GM21723 (cell line): Measurements from ENCODE around the gene KNTC1.
"Not testable (repeated sequence)": the region's sequence is repeated elsewhere in the genome, so short reads cannot be mapped to it uniquely, and the experiment has no call there.

Experiments
- ATAC-seq: cut with Tn5 transposase; IDR thresholded peaks from one replicate; pipeline ENCODE4 v1.9.1; 2021; ENCODE audit warnings: mild to moderate bottlenecking, moderate library complexity; ENCODE audit not compliant: unreplicated experiment

KNTC1 gene

DNA sequence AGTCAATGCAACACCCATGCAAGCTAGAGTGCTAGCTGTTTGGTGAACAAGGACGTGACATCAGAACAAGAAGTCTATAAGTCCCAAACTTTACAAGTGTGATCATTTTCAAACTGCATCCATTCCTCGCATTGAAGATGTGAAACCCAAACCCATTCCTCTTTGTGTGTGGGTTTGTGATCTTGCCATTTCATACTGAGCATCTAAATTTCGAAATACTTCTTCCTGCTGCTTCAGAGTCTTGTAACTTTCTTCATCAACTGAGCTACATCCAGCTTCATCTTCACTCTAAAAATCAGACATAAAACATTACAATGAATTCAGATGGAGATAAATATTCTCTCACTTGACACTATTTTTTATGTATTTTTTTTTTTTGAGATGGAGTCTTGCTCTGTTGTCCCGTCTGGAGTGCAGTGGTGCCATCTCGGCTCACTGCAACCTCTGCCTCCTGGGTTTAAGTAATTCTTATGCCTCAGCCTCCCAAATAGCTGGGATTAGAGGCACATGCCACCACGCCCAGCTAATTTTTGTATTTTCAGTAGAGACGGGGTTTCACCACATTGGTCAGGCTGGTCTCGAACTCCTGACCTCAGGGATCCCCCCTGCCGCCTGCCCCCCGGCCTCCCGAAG lies 21.5 kb upstream of the KNTC1 start:
- no peak for ATAC-seq

DNA sequence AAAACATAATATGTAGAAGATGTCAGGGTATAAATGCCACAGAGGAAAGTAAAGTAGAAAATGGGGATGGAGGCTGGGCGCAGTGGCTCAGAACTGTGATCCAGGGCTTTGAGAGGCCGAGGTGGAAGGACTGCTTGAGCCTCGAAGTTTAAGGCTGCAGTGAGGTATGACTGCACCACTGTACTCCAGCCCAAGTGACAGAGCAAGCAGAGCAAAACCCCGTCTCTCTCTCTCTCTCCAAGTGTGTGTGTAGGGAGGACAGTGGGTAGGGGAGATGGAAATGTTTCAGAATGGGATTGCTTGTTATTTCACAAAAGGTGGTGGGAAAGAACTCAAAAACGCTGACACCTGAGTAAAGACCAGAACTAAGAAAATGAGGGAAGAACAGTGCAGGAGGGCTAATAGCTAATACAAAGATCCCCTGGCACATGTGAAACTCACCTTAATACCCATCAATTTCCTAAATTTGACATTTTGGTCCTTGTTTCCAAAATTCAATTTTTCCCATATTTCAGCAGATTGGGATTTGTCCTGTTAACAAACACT lies 20.6 kb upstream of the KNTC1 start:
- ATAC-seq: no peak

DNA sequence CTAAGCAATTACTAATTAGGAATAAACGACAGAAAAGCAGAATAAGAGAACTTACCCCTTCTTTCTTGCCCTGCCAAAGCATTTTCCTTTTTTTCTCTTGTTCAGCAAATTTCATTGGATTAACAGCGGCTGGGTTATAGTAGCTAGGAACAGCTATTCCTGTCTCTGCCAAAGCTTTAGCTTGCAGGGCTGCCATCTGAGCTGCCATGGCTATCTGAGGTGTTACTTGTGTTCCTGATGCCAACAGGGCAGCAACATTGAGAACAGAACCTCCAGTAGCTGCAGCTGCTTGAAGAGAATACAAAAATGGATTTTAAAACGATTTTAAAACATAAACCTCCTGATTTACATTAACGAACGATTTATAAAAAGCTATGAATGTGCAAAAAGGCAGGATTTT lies 18.9 kb upstream of the KNTC1 start:
- ATAC-seq: no peak

DNA sequence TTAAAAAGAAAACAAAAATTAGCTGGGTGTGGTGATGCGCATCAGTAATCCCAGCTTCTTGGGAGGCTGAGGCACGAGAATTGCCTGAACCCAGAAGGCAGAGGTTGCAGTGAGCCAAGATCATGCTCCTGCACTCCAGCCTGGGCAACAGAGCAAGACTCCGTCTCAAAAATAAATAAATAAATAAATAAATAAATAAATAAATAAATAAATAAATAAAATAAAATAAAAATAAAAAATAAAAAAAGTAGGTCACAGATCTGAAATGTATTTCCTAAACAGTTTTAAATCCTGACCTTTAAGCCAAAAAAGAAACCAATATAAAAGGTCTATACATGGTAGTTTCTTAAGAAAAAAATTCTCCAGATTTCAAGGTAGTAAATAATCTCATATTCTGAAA lies 14.0 kb upstream of the KNTC1 start:
- not testable (repeated sequence) for ATAC-seq

DNA sequence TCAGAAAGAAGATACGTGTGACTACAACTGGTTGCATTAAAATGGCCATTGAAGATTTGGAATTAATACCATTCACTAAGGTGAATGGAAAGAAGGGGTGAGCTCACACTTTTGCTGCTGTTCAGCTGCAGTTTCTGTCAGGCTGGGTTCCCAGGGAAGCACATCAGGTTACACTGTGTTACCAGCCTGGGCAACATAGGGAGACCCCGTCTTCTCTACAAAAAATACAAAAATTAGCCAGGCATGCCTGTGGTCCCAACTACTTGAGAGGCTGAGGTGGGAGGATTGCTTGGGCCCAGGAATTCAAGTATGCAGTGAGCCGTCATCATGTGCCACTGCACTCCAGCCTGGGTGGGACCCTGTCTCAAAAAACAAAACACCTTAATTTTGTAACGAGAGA lies 13.4 kb upstream of the KNTC1 start:
- no peak for ATAC-seq

DNA sequence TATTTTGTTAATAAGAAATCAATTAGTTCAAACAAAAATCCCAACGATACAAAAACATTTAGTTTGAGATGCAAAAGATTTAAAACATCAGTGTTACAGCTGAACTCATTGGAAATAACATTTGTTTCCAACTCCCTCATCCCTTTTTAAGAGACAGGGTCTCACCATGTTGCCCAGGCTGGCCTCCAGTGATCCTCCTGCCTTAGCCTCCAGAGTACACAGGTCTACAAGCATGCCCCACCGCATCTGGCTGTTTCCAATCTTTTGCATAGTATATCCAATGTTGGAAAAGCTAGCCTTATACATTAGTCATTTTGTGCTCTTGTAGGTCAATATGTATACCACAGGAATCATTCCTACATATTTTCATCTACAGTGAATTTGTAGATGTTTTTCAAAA lies 11.8 kb upstream of the KNTC1 start:
- no peak for ATAC-seq

DNA sequence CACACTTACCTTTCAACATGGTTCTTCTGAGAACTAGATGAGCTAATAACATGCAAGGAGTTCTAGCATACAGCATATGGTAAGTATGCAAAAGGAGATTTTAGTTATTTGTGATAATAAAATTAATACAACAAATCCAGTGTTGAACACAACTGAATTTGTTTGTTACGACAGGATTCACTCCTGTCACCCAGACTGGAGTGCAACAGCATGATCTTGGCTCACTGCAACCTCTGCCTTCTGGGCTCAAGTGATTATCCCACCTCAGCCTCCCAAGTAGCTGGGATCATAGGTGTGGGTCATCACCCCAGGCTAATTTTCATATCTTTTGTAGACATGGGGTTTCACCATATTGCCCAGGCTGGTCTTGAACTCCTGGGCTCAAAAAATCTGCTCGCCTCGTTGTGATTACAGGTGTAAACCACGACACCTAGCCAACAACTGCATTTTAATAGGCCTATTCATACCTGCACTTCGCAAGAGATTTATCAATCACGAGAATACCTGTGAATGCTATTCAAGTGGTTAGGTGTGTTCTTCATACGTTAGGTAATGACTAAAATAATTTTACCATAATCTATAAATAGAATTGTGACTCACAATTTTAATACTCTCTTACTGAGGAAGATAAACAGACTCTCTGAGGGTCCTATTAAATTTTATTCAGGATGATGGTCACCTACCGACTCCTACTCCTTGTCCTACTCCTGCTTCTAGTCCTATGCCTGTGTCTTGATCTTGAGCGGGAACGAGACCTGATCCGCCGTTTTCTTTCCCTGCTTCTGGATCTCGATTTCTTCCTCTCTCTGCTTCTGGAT lies 10.3 kb upstream of the KNTC1 start:
- no peak for ATAC-seq

DNA sequence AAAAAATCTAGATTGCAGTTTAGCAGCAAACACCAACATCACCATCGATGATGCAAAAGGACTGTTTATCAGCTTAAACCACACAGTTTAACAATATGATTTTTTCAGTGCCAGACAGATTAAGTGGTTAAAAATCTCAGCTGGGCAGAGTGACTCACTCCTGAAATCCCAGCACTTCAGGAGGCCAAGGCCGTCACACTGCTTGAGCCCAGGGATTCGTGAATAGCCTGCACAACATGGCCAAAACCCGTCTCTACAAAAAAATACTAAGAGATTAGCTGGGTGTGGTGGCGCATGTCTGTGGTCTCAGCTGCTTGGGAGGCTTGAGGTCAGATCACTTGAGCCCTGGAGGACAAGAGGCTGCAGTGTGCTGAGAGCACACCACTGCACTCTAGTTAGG lies 9.2 kb upstream of the KNTC1 start:
- ATAC-seq: no peak

DNA sequence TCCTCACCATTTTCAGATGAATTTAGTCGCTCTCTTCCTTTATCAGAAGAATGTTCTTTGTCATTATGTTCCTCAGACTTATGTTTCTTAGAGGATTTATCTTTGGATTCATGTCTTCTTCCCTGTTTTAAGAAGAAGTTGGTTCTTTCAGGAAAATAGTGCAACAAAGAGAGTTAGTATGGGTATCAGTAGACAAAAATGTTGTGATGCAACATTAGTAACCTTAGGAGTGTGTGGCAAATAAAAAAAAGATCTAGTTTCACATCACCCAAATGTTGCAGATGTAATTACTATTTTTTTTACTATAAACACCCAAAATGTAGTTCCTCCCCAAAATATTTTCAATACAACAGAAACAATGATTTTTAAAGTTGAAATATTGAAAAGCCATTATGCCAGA lies 8.1 kb upstream of the KNTC1 start:
- no peak for ATAC-seq

DNA sequence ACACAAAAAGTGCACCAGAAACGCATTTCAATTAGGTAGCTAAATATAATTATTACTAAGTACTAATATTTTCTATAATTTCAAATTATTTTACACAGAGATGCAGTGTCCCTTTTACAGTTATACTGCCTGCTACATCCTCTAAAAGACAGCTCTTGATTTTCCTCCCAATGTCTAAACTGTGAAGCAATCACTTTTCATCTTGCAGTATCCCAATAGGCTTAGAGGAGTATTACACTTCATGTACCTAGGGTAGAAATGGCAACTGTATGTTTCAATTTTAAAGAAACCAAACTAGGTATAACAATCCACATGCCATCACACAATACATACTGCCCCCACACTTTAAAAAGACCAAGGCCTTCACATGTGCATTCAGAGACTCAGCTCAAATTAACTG lies 7.6 kb upstream of the KNTC1 start:
- no peak for ATAC-seq

DNA sequence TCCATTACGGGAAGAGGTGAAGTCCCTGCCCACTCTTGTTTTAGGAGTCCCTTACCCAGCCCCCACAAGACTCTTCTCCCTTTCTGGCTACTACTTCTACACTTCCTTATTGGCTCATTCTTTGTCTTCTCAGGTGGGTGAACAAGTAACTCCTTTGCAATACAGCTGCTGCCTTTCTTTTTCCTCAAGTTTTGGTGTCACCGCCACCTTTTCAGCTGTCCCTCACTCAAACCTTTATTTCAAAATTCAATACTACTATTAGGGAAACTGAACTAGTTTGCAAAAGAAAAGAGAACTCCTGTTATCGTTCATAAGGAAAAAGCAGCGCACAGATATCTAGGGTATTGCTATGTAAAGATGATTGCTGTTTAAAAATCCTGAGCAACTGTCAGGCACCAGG lies 6.4 kb upstream of the KNTC1 start:
- ATAC-seq: no peak

DNA sequence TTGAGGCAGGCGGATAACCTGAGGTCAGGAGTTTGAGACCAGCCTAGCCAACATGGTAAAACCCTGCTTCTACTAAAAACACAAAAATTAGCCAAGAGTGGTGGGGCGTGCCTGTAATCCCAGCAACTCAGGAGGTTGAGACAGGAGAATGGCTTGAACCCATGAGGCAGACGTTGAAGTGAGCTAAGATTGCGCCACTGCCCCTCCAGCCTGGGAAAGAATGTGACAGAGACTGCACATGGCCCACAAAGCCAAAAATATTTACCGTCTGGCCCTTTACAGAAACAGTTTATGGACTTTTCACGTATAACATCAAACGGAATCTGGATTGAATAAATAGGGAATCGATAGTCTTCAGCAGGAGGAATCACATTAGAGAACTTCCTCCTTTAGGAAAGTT lies 3.8 kb upstream of the KNTC1 start:
- no peak for ATAC-seq

DNA sequence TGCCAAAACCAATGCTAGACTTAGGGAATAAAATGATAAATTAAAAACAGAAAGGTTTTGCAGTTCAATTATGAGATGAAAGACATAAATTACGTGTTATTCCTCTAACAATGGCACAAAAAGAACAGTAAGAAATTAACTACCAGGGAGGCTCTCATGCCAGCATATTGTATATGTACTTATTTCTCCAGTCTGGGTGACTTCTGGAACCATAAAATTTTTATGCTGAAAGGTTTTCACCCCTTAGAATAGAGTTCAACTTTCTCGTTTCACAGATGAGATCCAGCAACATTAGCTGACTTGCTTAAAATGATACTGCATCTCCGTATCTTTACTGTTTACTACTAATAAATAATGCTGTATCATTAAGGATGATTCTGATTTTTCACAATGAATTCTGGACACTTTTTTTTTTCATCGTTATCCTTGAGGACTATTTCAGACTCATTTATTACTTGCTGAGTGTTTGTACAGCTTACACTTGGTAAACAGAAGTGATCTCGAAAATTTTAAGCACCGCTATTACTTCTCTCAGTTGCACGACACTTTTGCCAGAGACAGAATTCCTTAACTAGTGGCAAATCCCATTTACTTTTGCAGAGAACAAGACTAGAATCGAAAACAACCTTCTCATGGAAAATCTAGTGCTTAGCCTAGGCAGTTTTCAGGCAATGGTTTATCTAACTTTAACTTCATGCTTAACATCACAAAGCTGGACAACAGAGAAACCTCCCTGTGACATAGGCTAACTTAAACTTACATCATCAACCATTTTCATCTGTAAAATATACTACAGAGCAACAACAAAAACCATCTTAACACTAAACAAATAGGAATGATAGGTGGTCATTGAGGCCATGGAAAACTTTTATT lies 3.0 kb upstream of the KNTC1 start:
- ATAC-seq: no peak

DNA sequence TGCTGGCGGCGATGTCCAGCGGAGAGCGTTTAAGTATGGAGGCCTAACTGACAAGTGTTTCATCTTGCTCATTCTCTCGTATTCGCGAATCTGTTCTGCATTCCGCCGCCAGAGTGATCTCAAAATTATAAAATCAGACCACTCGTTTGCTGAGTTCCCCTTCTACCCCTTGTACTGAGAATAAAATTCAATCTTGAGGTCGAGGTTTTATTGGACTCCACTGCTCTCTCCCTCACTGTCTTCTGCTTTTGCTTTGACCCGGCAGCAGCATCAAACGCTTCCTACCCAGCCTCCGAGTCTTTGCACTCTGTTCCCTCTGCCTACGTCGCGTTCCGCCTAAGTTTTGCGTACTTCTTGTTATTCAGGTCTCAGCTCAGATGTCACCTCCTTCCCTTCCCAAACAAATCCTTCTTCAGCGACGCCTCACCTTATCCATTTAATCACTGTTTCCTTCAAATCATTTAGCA lies 462 bp downstream of the KNTC1 start:
- ATAC-seq: no peak

DNA sequence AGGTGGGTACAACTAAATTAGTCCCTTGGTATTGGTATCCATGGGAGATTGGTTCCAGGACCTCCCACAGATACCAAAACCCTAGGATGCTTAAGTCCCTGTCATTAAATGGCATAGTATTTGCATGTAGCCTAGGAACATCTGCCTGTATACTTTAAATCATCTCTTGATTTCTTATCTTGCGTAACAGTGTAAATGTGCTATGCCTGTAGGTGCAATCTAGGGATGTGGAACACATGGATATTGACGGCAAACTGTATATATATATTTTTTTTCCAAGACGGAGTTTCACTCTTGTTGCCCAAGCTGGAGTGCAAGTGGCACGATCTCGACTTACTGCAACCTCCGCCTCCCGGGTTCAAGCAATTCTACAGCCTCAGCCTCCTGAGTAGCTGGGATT lies 1.5 kb downstream of the KNTC1 start:
- no peak for ATAC-seq

DNA sequence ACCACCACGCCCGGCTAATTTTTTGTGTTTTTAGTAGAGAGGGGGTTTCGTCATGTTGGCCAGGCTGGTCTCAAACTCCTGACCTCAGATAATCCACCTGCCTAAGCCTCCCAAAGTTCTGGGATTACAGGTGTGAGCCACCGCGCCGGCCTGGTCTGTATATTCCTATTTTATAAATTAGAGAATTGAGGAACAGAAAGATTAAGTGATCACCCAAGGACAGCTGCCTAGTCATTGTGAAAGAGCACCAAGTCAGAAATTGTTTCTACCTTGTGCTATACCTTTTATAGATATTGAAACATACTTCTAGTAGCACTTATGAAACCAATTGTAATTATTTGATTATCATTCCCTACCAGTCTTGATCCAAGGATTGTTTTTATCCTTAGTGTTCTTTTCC lies 1.9 kb downstream of the KNTC1 start:
- ATAC-seq: no peak

DNA sequence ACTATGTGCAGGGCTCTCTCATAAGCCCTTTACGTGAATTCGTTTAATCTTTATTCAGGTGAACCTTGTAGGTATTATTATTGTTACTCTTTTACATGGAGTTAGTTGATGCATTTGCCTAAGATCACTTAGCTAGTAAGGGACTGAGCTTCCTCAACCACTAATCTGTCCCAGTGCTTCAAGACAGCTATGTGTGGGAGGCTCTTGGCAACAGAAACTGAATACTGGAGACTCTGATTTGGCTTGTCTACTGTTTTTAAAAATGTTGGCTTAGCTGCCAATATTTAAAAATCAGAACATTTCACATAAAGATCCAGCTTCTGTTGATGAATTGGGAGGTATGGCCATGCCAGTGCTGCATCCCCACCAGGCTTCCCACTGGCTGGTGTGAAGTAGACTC lies 6.8 kb downstream of the KNTC1 start:
- no peak for ATAC-seq

DNA sequence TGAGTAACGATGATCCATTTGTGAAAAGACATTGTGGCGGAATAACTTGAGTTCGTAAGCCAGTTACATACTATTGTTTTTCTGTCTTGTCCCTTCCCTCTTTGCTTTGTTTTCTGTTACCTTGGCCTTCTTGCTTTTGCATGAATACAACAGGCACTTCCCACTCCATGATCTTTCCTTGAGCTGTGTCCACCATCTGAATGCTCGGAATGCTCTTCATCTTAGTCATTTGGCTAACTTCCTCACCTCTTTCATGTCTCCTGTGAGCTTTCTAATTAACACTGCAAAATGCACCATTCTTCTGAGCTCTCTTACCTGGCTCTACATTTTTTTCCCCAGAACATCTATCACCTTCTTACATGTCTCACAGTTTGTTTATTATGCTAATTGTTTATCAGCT lies 10.0 kb downstream of the KNTC1 start:
- ATAC-seq: no peak

DNA sequence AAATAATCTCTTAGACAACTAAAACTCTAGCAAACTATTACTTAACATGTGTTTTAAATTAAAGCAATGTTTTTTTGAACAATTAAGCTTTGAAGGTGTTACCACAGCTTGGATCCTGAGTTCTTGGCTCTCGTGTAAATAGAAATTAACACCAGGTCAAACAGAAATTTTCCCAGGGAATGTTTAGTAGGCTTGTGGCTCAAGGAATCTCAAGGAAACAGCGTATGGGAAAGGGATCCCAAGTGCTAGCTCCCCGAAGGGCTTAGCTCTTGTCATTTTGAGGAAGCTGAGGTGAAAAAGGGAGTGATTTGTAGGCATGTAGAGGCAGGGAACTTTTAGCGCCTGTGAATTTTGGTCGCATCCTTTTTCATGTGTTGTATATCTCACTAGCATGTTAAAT lies 11.4 kb downstream of the KNTC1 start:
- ATAC-seq: no peak

DNA sequence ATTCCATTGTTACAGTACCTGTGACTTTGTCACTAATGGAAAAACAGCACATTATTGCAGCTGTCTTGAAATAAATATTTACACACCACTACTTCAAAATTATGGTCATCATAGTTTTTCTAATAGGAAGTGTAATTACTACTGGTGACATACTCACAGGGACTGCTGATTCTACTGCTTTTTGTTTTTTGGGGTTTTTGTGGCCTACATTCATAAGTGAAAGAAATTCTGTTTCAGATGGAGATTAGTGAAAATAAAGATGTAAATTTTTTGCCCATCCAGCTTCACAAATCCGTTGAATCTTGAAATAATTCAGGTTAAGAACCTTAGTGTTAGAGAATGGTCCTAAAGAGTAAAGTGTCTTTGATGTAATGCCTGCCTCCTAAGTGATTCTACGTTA lies 17.5 kb downstream of the KNTC1 start:
- peak; percentile 49 for ATAC-seq

DNA sequence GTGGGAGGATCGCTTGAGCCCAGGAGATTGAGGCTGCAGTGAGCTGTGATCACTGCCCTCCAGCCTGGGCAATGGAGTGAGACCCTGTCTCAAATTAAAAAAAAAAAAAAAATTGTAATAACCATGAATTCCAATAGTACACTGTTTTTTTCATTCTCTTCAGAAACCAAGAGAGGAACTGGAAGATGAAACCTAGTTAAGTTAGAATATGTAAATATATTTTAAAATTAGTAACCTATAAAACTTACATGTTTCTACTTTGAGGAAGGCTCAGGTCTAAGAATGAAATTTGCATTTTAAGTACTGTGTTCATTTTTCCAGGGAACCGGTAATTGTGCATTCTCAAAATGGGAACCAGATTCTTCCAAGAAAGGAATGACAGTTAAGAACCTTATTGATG lies 18.8 kb downstream of the KNTC1 start:
- no peak for ATAC-seq
